Upper lobe of left lung (tissue), 6 donors: ENCODE data around the gene PDK2. TPM values are rescaled to one million over a fixed set of nuclear protein-coding genes. Genes with fewer than 3 reads are reported as not detected.
A peak's percentile ranks its signal among the peaks of the same experiment; 100 is the strongest.

Experiments
- ATAC-seq, 2 donors: fragments of 200-7000 bp; cut with Tn5 transposase; one replicate each; pipeline ENCODE4 v1.9.1; 2022; ENCODE audit warnings: mild to moderate bottlenecking in 2 of 2, moderate library complexity in 2 of 2; ENCODE audit not compliant: low FRiP score in 2 of 2
- DNase-seq, 2 donors: peaks; one replicate each; pipeline ENCODE4 v3.0.0-alpha.2; 2019 to 2020
- H3K27ac ChIP-seq, 4 donors: fragments of 200-600 bp; sonication (generic); one replicate each; pipeline ENCODE4 v1.5.1; 2016 to 2019
- H3K27me3 ChIP-seq, 4 donors: fragments of 200-600 bp; sonication (generic); one replicate each; pipeline ENCODE4 v1.5.1; 2017 to 2019
- H3K36me3 ChIP-seq, 4 donors: fragments of 200-600 bp; sonication (generic); one replicate each; pipeline ENCODE4 v1.5.1; 2016 to 2019
- H3K4me1 ChIP-seq, 4 donors: fragments of 200-600 bp; sonication (generic); one replicate each; pipeline ENCODE4 v1.5.1; 2018 to 2019
- H3K4me3 ChIP-seq, 4 donors: fragments of 200-600 bp; sonication (generic); one replicate each; pipeline ENCODE4 v1.5.1; 2017 to 2019; ENCODE audit warnings: mild to moderate bottlenecking in 2 of 4, moderate library complexity in 1 of 4
- H3K9me3 ChIP-seq, 4 donors: fragments of 200-600 bp; sonication (generic); one replicate each; pipeline ENCODE4 v1.5.1; 2018 to 2019
- EP300 ChIP-seq, 4 donors: sonication (generic); formaldehyde crosslinking; IDR thresholded peaks; one replicate each; pipeline ENCODE4 v1.5.1; 2017; ENCODE audit warnings: antibody characterized with exemption in 4 of 4, control low read depth in 2 of 4
- POLR2A ChIP-seq, 4 donors: fragments of 450-650 bp; IDR thresholded peaks; one replicate each; pipeline ENCODE4 v1.5.1; 2016 to 2017; ENCODE audit warnings: antibody characterized with exemption in 4 of 4, mild to moderate bottlenecking in 2 of 4
- POLR2AphosphoS5 ChIP-seq, 2 donors: sonication (generic); formaldehyde crosslinking; IDR thresholded peaks; one replicate each; pipeline ENCODE4 v1.5.1; 2017; ENCODE audit warnings: antibody characterized with exemption in 2 of 2
- WGBS, 2 donors: methylation state at CpG; one replicate each; pipeline ENCODE4 v1.1.5; 2017 to 2018; 5-methylcytosine and 5-hydroxymethylcytosine counted together
- total RNA-seq, 6 donors: library from RNA; depleted of rRNA in 4 of 6; stranded (reverse); fragments of >200 nt in 4 of 6; gene quantifications; one replicate each; pipeline versions ENCODE4 v1.1.0 to v1.2.1, GENCODE V29; 2016 to 2021
- TF ChIP-seq, protein P1 (sequence below), 6 experiments: fragments of 450-650 bp in 4 of 6; fragments of 200-600 bp in 2 of 6; sonication (generic) in 2 of 6; IDR thresholded peaks; one replicate each; pipeline ENCODE4 v1.5.1; 2016 to 2019; ENCODE audit warnings: antibody characterized with exemption in 6 of 6
- donor health status: DM: no; HTN: no; CAD: no; lungs with moderate emphysema.
- donor health status: DM: no; HTN: yes; CAD: no; lungs with severe emphysema.

PDK2 gene
- total RNA-seq, 6 donors from 2014 or later = 15.7 to 80.7 (median 34.9) TPM

DNA sequence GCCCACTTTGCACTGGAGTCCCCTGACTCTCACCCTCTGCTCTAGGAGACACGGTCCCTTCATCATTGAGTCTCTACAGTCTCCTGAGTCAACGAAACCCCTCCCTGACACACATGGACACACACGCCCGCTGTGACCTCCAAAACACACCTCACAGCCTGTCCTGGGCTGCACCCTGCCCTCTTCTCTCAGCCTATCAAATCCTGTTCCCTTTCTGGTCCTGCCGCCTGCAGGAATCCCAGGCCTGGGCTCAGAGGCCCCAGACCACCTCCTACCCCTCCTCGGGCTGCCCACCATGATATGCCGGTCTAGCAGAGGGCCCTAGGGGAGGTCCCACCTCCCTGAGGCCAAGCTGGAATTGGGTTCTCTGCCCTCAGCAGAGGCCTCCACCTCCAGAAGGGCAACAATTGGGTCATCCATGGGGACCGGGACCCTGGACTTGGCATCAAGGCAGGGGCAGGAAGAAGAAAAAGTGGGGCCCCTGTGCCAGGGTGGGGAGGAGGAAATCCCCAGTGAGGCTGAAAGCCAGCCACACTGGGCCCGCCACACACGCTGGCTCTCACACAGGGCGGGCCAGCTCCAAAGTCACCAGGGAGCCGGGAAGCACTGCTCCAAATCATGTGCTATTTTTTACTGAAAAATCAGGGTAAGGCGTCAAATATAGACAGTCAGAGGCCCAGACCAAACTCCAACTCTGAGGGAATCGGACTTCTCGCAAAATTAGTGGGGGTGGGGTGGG, 51.9 kb downstream of the PDK2 start:
- H3K27ac ChIP-seq = peak overlapping the region; percentile 91 to 97 (median 94)
- TF ChIP-seq, protein P1, sequence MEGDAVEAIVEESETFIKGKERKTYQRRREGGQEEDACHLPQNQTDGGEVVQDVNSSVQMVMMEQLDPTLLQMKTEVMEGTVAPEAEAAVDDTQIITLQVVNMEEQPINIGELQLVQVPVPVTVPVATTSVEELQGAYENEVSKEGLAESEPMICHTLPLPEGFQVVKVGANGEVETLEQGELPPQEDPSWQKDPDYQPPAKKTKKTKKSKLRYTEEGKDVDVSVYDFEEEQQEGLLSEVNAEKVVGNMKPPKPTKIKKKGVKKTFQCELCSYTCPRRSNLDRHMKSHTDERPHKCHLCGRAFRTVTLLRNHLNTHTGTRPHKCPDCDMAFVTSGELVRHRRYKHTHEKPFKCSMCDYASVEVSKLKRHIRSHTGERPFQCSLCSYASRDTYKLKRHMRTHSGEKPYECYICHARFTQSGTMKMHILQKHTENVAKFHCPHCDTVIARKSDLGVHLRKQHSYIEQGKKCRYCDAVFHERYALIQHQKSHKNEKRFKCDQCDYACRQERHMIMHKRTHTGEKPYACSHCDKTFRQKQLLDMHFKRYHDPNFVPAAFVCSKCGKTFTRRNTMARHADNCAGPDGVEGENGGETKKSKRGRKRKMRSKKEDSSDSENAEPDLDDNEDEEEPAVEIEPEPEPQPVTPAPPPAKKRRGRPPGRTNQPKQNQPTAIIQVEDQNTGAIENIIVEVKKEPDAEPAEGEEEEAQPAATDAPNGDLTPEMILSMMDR (IDR thresholded peaks at IDR 0.05) = no peak
- peak in 1 of 2 donors; percentile 23 for TF ChIP-seq POLR2AphosphoS5 (IDR thresholded peaks at IDR 0.05)
- TF ChIP-seq EP300 (IDR thresholded peaks at IDR 0.05) = no peak
- TF ChIP-seq POLR2A (IDR thresholded peaks at IDR 0.05) = no peak
- 22 to 33% methylated on average over 11 to 15 of the region's 15 CpGs for WGBS, 2 donors
- DNase-seq = no peak
- no peaks in the 10 kb centered on the region for H3K9me3 ChIP-seq
- H3K36me3 ChIP-seq = peaks cover 12 to 34% (median 32%) of the 10 kb centered on the region in 4 donors
- H3K4me3 ChIP-seq = peak overlapping the region; percentile 65 to 94 (median 85)
- ATAC-seq = no peak
- peaks cover 43 to 84% (median 64%) of the 10 kb centered on the region in 4 donors for H3K4me1 ChIP-seq
- no peaks in the 10 kb centered on the region for H3K27me3 ChIP-seq

DNA sequence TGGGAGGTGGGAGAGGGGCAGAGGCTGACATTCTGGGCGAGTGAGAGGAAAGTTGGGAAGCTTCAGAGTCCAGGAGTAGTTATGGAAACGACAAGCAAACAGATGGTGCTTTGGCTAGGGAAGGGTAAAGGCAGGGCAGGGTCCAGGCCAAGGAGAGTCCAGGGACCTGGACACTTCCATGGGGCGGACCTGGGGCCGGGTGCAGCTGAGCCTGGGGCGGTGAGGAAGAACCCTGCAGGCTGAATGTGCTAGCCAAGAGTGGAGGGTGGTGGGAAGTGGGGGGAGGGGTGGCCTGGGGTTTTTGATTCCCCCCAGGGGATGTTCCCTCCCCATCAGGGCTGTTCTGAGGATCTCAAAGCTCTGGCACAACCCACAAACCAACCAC, 52.7 kb downstream of the PDK2 start:
- Histone ChIP-seq H3K9me3 (no peaks in the 10 kb centered on the region), H3K4me3 (peak overlapping the region; percentile 65 to 94 (median 85)), H3K36me3 (peaks cover 12 to 26% (median 25%) of the 10 kb centered on the region in 4 donors), H3K27me3 (no peaks in the 10 kb centered on the region), H3K27ac (peak overlapping the region; percentile 91 to 97 (median 94)), H3K4me1 (peaks cover 45 to 84% (median 63%) of the 10 kb centered on the region in 4 donors)
- no peak for DNase-seq
- ATAC-seq = no peak
- 8 to 22% methylated on average over 4 to 5 of the region's 5 CpGs for WGBS, 2 donors
- TF ChIP-seq, protein P1 (IDR thresholded peaks at IDR 0.05) = no peak
- TF ChIP-seq POLR2A (IDR thresholded peaks at IDR 0.05) (no peak), POLR2AphosphoS5 (IDR thresholded peaks at IDR 0.05) (no peak), EP300 (IDR thresholded peaks at IDR 0.05) (no peak)

DNA sequence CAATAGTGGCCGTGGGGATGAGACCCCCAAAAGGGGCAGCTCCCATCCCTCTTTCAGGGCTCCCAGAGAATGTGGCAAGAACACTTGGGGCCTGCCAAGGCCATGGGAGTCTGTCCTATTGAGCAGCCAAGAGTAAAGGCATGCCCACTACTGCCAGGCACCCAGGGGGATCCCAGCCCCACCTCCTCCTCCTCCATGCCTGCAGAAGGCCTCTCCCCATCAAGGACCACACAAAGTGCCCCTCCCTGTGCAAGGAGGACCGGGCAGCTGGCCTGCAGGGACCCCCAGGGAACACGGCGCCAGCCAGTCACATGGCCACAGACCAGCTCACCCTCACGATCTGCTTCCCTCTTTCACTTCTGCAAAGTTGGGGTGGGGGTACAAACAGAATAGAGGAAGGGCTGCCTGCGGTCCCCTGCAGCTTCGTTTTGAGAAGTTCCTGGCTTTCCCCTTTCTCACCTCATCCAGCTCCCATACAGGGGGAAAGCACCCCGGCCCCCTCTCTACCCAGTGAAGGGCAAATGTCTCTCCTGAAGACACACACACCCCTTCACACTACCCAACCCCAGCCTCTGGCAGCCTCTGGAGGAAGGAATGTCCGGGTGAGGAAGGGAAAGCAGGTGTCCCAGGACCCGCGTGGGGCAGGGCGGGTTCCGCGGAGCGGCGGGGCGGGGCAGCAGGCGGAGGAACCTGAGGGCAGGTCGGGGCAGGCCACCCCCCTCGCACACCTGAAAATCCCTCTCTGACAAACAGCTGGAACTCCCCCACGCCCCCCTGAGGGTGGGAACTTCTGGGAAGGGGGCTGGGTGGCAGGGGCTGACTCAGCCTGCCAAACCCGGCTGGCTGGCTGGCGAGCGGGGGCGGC, 53.3 kb downstream of the PDK2 start:
- Histone ChIP-seq H3K27ac (peak overlapping the region; percentile 91 to 97 (median 94)), H3K9me3 (no peaks in the 10 kb centered on the region), H3K27me3 (no peaks in the 10 kb centered on the region), H3K36me3 (peaks cover 9 to 20% (median 18%) of the 10 kb centered on the region in 4 donors), H3K4me1 (peaks cover 51 to 82% (median 58%) of the 10 kb centered on the region in 4 donors), H3K4me3 (peak overlapping the region; percentile 65 to 94 (median 85))
- 0 to 3% methylated on average over 13 of the region's 25 CpGs for WGBS, 2 donors
- DNase-seq (peak; percentile 78 to 93), ATAC-seq (peak; percentile 17 to 32)
- TF ChIP-seq POLR2A (IDR thresholded peaks at IDR 0.05) = peak in 2 of 4 donors; percentile 28 to 39
- TF ChIP-seq, protein P1 (IDR thresholded peaks at IDR 0.05) = no peak
- TF ChIP-seq POLR2AphosphoS5 (IDR thresholded peaks at IDR 0.05) = no peak
- peak in 1 of 4 donors; percentile 10 for TF ChIP-seq EP300 (IDR thresholded peaks at IDR 0.05)

DNA sequence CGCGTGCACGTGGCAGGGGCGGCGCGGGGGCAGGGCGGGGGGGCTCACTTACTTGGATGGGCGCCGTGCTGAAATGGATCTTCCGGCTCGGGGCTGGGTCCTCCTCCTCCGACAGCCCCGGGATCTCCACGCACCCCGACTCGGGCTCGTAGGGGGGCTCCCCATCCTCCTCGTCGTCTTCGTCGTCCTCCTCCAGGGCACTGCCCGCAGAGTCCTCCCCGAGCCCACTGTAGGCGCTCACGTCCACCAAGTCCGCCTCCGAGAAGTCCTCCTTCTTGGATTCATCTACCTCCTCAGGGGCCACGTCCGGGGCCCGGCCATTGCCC, 53.9 kb downstream of the PDK2 start:
- Histone ChIP-seq H3K27ac (peak overlapping the region; percentile 91 to 97 (median 94)), H3K4me3 (peak overlapping the region; percentile 65 to 94 (median 85)), H3K9me3 (no peaks in the 10 kb centered on the region), H3K36me3 (peaks cover 6 to 14% (median 12%) of the 10 kb centered on the region in 4 donors), H3K27me3 (no peaks in the 10 kb centered on the region), H3K4me1 (peaks cover 54 to 82% (median 60%) of the 10 kb centered on the region in 4 donors)
- ATAC-seq = no peak
- WGBS, 2 donors = 0% methylated on average over 8 to 13 of the region's 30 CpGs
- TF ChIP-seq, protein P1 (IDR thresholded peaks at IDR 0.05) = no peak
- TF ChIP-seq POLR2A (IDR thresholded peaks at IDR 0.05) (no peak), EP300 (IDR thresholded peaks at IDR 0.05) (no peak), POLR2AphosphoS5 (IDR thresholded peaks at IDR 0.05) (no peak)
- no peak for DNase-seq
